LNCaP clone FGC (cell line): ENCODE data around the gene OSBPL6.

Experiments used
- DNase-seq: peaks from one replicate; pipeline ENCODE4 v3.0.0-alpha.2; 2011; ENCODE audit warnings: low read depth
- H3K4me3 ChIP-seq: 2 replicates; pipeline ENCODE4 v1.5.1; 2011; ENCODE audit warnings: mild to moderate bottlenecking, low read depth, low read length, control low read depth
- TF ChIP-seq, protein P1 (sequence below): IDR thresholded peaks from 2 replicates; pipeline ENCODE4 v1.5.1; 2012; ENCODE audit warnings: mild to moderate bottlenecking; ENCODE audit not compliant: control insufficient read depth, insufficient read depth; ENCODE audit errors: extremely low read depth

Gene OSBPL6

GRCh38 chr2:178277741-178278197, 83.5 kb downstream of the OSBPL6 start:
- DNase-seq, result no peak
- TF ChIP-seq, protein P1, sequence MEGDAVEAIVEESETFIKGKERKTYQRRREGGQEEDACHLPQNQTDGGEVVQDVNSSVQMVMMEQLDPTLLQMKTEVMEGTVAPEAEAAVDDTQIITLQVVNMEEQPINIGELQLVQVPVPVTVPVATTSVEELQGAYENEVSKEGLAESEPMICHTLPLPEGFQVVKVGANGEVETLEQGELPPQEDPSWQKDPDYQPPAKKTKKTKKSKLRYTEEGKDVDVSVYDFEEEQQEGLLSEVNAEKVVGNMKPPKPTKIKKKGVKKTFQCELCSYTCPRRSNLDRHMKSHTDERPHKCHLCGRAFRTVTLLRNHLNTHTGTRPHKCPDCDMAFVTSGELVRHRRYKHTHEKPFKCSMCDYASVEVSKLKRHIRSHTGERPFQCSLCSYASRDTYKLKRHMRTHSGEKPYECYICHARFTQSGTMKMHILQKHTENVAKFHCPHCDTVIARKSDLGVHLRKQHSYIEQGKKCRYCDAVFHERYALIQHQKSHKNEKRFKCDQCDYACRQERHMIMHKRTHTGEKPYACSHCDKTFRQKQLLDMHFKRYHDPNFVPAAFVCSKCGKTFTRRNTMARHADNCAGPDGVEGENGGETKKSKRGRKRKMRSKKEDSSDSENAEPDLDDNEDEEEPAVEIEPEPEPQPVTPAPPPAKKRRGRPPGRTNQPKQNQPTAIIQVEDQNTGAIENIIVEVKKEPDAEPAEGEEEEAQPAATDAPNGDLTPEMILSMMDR, result no peak
- no peak overlapping the region for H3K4me3 ChIP-seq

- H3K4me3 ChIP-seq, result no peak overlapping the region
- DNase-seq, result no peak
- TF ChIP-seq, protein P1, result no peak
These were observed 84.8 kb downstream of the OSBPL6 start for GRCh38 chr2:178279142-178279541.

DNA sequence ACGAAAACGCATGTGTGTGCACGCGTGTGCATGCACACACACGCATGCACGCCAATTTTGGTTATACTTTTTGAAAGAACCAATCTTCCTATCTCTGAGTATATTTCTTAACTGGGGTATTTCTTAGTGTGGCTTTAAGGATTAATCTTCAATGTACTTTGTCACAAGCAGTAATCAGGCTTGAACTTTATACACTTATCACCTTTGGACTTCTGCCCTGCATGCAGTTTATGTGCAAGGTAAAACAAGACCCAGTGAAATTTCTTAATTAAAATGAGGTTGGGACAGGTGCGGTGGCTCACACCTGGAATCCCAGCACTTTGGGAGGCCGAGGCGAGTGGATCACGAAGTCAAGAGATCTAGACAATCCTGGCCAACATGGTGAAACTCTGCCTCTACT, 85.3 kb downstream of the OSBPL6 start:
- TF ChIP-seq, protein P1, result no peak

DNA sequence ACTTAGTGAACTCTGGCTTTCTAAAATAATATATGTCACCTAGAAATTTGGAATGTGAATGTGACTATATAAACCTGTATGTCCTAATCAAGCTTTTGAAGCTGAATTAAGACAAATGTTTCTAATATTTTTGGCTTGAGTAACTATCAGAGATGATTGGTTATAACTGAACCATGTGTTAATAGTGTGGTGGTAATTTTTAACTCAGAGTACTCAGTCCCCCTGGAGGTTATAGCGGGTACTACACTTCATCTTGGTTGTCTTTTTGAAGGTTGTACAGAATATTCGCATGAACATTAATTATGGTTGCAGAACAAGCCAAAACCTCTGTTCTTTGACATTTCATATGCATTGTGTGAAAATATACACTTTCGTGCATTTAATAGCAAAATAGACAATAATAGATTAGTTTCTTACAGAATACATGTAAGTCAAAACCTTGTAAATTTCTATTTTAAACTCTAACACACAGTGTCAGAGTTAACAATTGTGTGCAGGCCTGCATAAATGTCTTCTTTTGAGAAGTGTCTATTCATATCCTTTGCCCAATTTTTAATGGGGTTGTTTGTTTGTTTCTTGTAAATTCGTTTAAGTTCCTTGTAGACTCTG, 86.0 kb downstream of the OSBPL6 start:
- no peak overlapping the region for H3K4me3 ChIP-seq
- TF ChIP-seq, protein P1, result peak; percentile 31
- DNase-seq, result peak; percentile 4

More for the DNA sequence above, 85.3 kb downstream of the OSBPL6 start:
- no peak for DNase-seq
- no peak overlapping the region for H3K4me3 ChIP-seq

- TF ChIP-seq, protein P1, result no peak
- DNase-seq, result peak; percentile 89
- H3K4me3 ChIP-seq, result no peak overlapping the region
These were observed 87.9 kb downstream of the OSBPL6 start for GRCh38 chr2:178282075-178282815.

- DNase-seq, result no peak
- no peak overlapping the region for H3K4me3 ChIP-seq
- TF ChIP-seq, protein P1, result no peak
These were observed 89.1 kb downstream of the OSBPL6 start for GRCh38 chr2:178283341-178283918.
